HCT116 (cell line): ENCODE results near the gene CERS6. TPM values are rescaled to one million over a fixed set of nuclear protein-coding genes. Genes with fewer than 3 reads are reported as not detected.

Experiments used
- ATAC-seq: fragments of 200-7000 bp; cut with Tn5 transposase; 2 replicates; pipeline ENCODE4 v1.9.1; 2020; ENCODE audit warnings: mild to moderate bottlenecking, moderate library complexity
- BruUV-seq: library from RNA; stranded (reverse); fragments of 400-500 nt; replicated peaks from 2 replicates; lab custom pipeline; 2021; lab: Mats Ljungman, UMichigan
- CTCF ChIA-PET: fragments of 300-600 bp; sonication (Branson Sonifier 250); formaldehyde crosslinking; loops from one replicate; lab custom pipeline; 2021; ENCODE audit warnings: antibody characterized with exemption; lab: Charles Lee
- POLR2A ChIA-PET: fragments of 300-600, 350-600 bp; sonication (Branson Sonifier 250); formaldehyde crosslinking; loops from one replicate; lab custom pipeline; 2021; ENCODE audit warnings: antibody characterized with exemption; lab: Charles Lee
- RAD21 ChIA-PET, 2 experiments: fragments of 300-600 bp; sonication (Branson Sonifier 250); formaldehyde crosslinking; loops; one replicate each; lab custom pipeline; 2023; ENCODE audit warnings: low total read pairs in 2 of 2; ENCODE audit not compliant: uncharacterized antibody in 2 of 2, unreplicated experiment in 2 of 2, low non-redundant PET in 1 of 2; lab: Charles Lee
- DNase-seq: peaks from one replicate; pipeline ENCODE4 v3.0.0-alpha.2; 2010; ENCODE audit warnings: low read depth, low spot score
- H2AFZ ChIP-seq: fragments of 200-600 bp; shearing (Covaris generic), sonication (generic); 2 replicates; pipeline ENCODE4 v1.6.1; 2017; ENCODE audit warnings: low read depth, mixed run types, mixed read lengths, antibody characterized with exemption, low read length; ENCODE audit not compliant: poor library complexity, severe bottlenecking
- H3K27ac ChIP-seq: 2 replicates; pipeline ENCODE4 v1.5.1; 2012; ENCODE audit warnings: low read depth, low read length
- H3K27me3 ChIP-seq: fragments of 200-600 bp; sonication (generic); 2 replicates; pipeline ENCODE4 v1.6.1; 2016; ENCODE audit warnings: mixed run types, low read length, mixed read lengths; ENCODE audit not compliant: insufficient read depth
- H3K36me3 ChIP-seq, 2 experiments: fragments of 200-500 bp in 1 of 2; fragments of 200-600 bp in 1 of 2; sonication (Bioruptor generic) in 1 of 2; sonication (generic) in 1 of 2; 2 replicates each; pipeline versions ENCODE4 v1.5.1 to v1.6.1; 2014 to 2016; ENCODE audit warnings: low read length in 2 of 2, inconsistent platforms in 1 of 2, mixed read lengths in 1 of 2, mixed run types in 1 of 2; ENCODE audit not compliant: insufficient read depth in 2 of 2, control insufficient read depth in 1 of 2
- H3K4me1 ChIP-seq, 2 experiments: fragments of 200-600 bp in 1 of 2; sonication (generic) in 1 of 2; 2 replicates each; pipeline versions ENCODE4 v1.5.1 to v1.6.1; 2012 to 2017; ENCODE audit warnings: low read length in 2 of 2, inconsistent platforms in 1 of 2, mild to moderate bottlenecking in 1 of 2, mixed read lengths in 1 of 2, mixed run types in 1 of 2, moderate library complexity in 1 of 2; ENCODE audit not compliant: insufficient read depth in 2 of 2, control insufficient read depth in 1 of 2
- H3K4me2 ChIP-seq: fragments of 200-600 bp; sonication (generic); 2 replicates; pipeline ENCODE4 v1.6.1; 2017; ENCODE audit warnings: mixed run types, low read length, mixed read lengths
- H3K4me3 ChIP-seq, 2 experiments: fragments of 200-600 bp in 1 of 2; sonication (generic) in 1 of 2; replicated peaks in 1 of 2; 2 replicates each; pipeline ENCODE4 v1.5.1; 2011 to 2016; ENCODE audit warnings: low read length in 2 of 2, control low read depth in 1 of 2, low read depth in 1 of 2, mild to moderate bottlenecking in 1 of 2, mixed read lengths in 1 of 2, mixed run types in 1 of 2
- H3K79me2 ChIP-seq: fragments of 200-600 bp; sonication (generic); 2 replicates; pipeline ENCODE4 v1.6.1; 2017; ENCODE audit warnings: mild to moderate bottlenecking, mixed run types, low read length, moderate library complexity, mixed read lengths; ENCODE audit not compliant: insufficient read depth
- H3K9ac ChIP-seq: fragments of 200-600 bp; sonication (generic); 2 replicates; pipeline ENCODE4 v1.6.1; 2016; ENCODE audit warnings: low read length, mixed read lengths
- H3K9me2 ChIP-seq: fragments of 200-600 bp; sonication (generic), shearing (Covaris generic); 2 replicates; pipeline ENCODE4 v1.6.1; 2017; ENCODE audit warnings: mixed run types, mild to moderate bottlenecking, moderate library complexity; ENCODE audit not compliant: insufficient read depth
- H3K9me3 ChIP-seq, 2 experiments: fragments of 200-500 bp in 1 of 2; fragments of 200-600 bp in 1 of 2; sonication (Bioruptor generic) in 1 of 2; sonication (generic) in 1 of 2; 2 replicates each; pipeline ENCODE4 v1.6.1; 2014 to 2017; ENCODE audit warnings: low read length in 2 of 2, mixed read lengths in 2 of 2, inconsistent platforms in 1 of 2, low read depth in 1 of 2, mild to moderate bottlenecking in 1 of 2, mixed run types in 1 of 2, moderate library complexity in 1 of 2; ENCODE audit not compliant: control insufficient read depth in 1 of 2, insufficient read depth in 1 of 2
- H4K20me1 ChIP-seq: fragments of 200-600 bp; sonication (generic), shearing (Covaris generic); 2 replicates; pipeline ENCODE4 v1.6.1; 2017; ENCODE audit warnings: mixed run types, mild to moderate bottlenecking, moderate library complexity; ENCODE audit not compliant: insufficient read depth
- CBX3 ChIP-seq: IDR thresholded peaks from 2 replicates; pipeline ENCODE4 v1.6.1; 2012; ENCODE audit warnings: low read depth
- CEBPB ChIP-seq: IDR thresholded peaks from 2 replicates; pipeline ENCODE4 v1.6.1; 2012; ENCODE audit warnings: low read depth
- EZH2 ChIP-seq: fragments of 200-600 bp; sonication (generic); IDR thresholded peaks from 2 replicates; pipeline ENCODE4 v1.6.1; 2017; ENCODE audit warnings: antibody characterized with exemption, mixed run types
- EZH2phosphoT487 ChIP-seq: fragments of 200-600 bp; IDR thresholded peaks from 2 replicates; pipeline ENCODE4 v1.6.1; 2018; ENCODE audit warnings: antibody characterized with exemption, borderline replicate concordance
- FOSL1 ChIP-seq: IDR thresholded peaks from 2 replicates; pipeline ENCODE4 v1.6.1; 2012; ENCODE audit warnings: low read depth
- JUND ChIP-seq: IDR thresholded peaks from 2 replicates; pipeline ENCODE4 v1.6.1; 2012
- MAX ChIP-seq: IDR thresholded peaks from 2 replicates; pipeline ENCODE4 v1.6.1; 2012
- POLR2A ChIP-seq: IDR thresholded peaks from 2 replicates; pipeline ENCODE4 v1.7.0; 2011; ENCODE audit warnings: borderline replicate concordance; ENCODE audit not compliant: insufficient read depth, insufficient read length; ENCODE audit errors: extremely low read depth
- POLR2AphosphoS5 ChIP-seq: IDR thresholded peaks from 2 replicates; pipeline ENCODE4 v1.6.1; 2011; ENCODE audit warnings: mild to moderate bottlenecking, low read depth, low read length, moderate library complexity
- RAD21 ChIP-seq: IDR thresholded peaks from 2 replicates; pipeline ENCODE4 v1.6.1; 2012; ENCODE audit warnings: low read depth, mild to moderate bottlenecking
- SP1 ChIP-seq: IDR thresholded peaks from 2 replicates; pipeline ENCODE4 v1.6.1; 2012; ENCODE audit warnings: low read depth
- TCF7L2 ChIP-seq: IDR thresholded peaks from 2 replicates; pipeline ENCODE4 v1.7.0; 2011; ENCODE audit warnings: borderline replicate concordance, inconsistent platforms; ENCODE audit not compliant: insufficient read depth, insufficient read length; ENCODE audit errors: extremely low read depth
- ZBTB33 ChIP-seq: IDR thresholded peaks from 2 replicates; pipeline ENCODE4 v1.6.1; 2011; ENCODE audit warnings: mild to moderate bottlenecking, low read length, moderate library complexity; ENCODE audit not compliant: insufficient replicate concordance; ENCODE audit errors: extremely low read depth
- ZFX ChIP-seq: fragments of 450-650 bp; IDR thresholded peaks from 2 replicates; pipeline ENCODE4 v1.6.1; 2017
- ZNF274 ChIP-seq: fragments of 200-500 bp; sonication (Bioruptor generic); IDR thresholded peaks from 2 replicates; pipeline ENCODE4 v1.6.1; 2014; ENCODE audit warnings: mild to moderate bottlenecking, low read depth, low read length, inconsistent platforms
- intact Hi-C: fragments of 100-400 bp; cut with micrococcal nuclease; formaldehyde crosslinking; loops from 2 replicates; pipeline ENCODE4 v1.10.0; 2022
- total RNA-seq: library from RNA; stranded (reverse); gene quantifications from one replicate; pipeline ENCODE4 v1.2.1, GENCODE V29; 2021; ENCODE audit not compliant: unreplicated experiment
- TF ChIP-seq, protein P1 (sequence below): IDR thresholded peaks from 2 replicates; pipeline ENCODE4 v1.6.1; 2012

CERS6 gene
- total RNA-seq, 1 experiment from 2014 or later = 37.0 TPM

DNA sequence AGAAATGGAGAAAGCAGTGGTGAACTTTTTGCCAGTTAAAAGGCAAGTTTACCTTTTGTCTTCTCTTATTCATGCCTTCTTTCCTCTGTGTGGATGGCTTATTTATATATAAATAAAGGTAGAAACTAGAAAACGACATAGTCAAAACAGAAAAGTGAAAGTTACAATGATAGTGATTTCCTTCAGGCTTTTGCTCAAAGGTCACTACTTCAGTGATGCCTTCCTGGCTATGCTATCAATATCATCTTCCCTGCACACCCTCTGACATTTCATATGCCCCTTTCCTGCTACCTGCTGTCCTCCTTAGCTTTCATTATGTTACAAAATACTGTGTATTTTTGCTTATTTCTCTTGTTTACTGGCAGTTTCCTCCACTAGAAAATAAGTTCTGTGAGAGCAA, 214.4 kb downstream of the CERS6 start:
- Histone ChIP-seq H3K27ac (no peak overlapping the region), H3K79me2 (no peaks in the 10 kb centered on the region), H2AFZ (no peak overlapping the region), H3K27me3 (no peaks in the 10 kb centered on the region), H3K9me3 (no peaks in the 10 kb centered on the region), H4K20me1 (no peaks in the 10 kb centered on the region), H3K4me3 (no peak overlapping the region), H3K4me1 (no peaks in the 10 kb centered on the region), H3K9me2 (no peaks in the 10 kb centered on the region), H3K36me3 (no peaks in the 10 kb centered on the region), H3K4me2 (no peak overlapping the region), H3K9ac (no peak overlapping the region)
- no peak for ATAC-seq
- ChIA-PET POLR2A (no interaction called here), CTCF (no interaction called here), RAD21 (no interaction called here)
- BruUV-seq = no TSS peak
- TF ChIP-seq RAD21 (no peak), EZH2phosphoT487 (no peak), FOSL1 (no peak), ZNF274 (no peak), JUND (no peak), TCF7L2 (no peak), MAX (no peak), SP1 (no peak), POLR2AphosphoS5 (no peak)
- TF ChIP-seq, protein P1, sequence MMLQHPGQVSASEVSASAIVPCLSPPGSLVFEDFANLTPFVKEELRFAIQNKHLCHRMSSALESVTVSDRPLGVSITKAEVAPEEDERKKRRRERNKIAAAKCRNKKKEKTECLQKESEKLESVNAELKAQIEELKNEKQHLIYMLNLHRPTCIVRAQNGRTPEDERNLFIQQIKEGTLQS = no peak
- no peak for DNase-seq
- intact Hi-C loops = no loop called here

GRCh38 chr2:168671932-168672331, 215.9 kb downstream of the CERS6 start:
- H3K4me1 ChIP-seq = no peaks in the 10 kb centered on the region
- no peaks in the 10 kb centered on the region for H3K36me3 ChIP-seq
- POLR2A ChIA-PET = no interaction called here
- ATAC-seq (no peak), DNase-seq (no peak)
- no peaks in the 10 kb centered on the region for H3K27me3 ChIP-seq
- H2AFZ ChIP-seq = no peak overlapping the region
- H3K4me3 ChIP-seq = no peak overlapping the region
- no peaks in the 10 kb centered on the region for H3K79me2 ChIP-seq
- intact Hi-C loops = no loop called here
- H3K9me2 ChIP-seq = no peaks in the 10 kb centered on the region
- no peaks in the 10 kb centered on the region for H4K20me1 ChIP-seq
- CTCF ChIA-PET = no interaction called here
- H3K9ac ChIP-seq = no peak overlapping the region
- BruUV-seq = no TSS peak
- RAD21 ChIA-PET = no interaction called here
- no peak overlapping the region for H3K27ac ChIP-seq
- no peaks in the 10 kb centered on the region for H3K9me3 ChIP-seq
- no peak overlapping the region for H3K4me2 ChIP-seq
- TF ChIP-seq JUND (no peak), ZNF274 (no peak), TCF7L2 (no peak), EZH2 (no peak), EZH2phosphoT487 (no peak), CBX3 (no peak), ZBTB33 (no peak), POLR2A (no peak), CEBPB (no peak), ZFX (no peak), FOSL1 (no peak), MAX (no peak)
- TF ChIP-seq, protein P1 = no peak
